ENCODE results near the gene TEX52.
A peak's percentile ranks its signal among the peaks of the same experiment; 100 is the strongest.
"Not testable (repeated sequence)": the region's sequence is repeated elsewhere in the genome, so short reads cannot be mapped to it uniquely, and the experiment has no call there.

The TEX52 gene

GRCh38 chr12:2864198-2864597 lies 7.4 kb upstream of the TEX52 start:
- DNase-seq (ENCODE audit: low spot score), result no peak

DNA sequence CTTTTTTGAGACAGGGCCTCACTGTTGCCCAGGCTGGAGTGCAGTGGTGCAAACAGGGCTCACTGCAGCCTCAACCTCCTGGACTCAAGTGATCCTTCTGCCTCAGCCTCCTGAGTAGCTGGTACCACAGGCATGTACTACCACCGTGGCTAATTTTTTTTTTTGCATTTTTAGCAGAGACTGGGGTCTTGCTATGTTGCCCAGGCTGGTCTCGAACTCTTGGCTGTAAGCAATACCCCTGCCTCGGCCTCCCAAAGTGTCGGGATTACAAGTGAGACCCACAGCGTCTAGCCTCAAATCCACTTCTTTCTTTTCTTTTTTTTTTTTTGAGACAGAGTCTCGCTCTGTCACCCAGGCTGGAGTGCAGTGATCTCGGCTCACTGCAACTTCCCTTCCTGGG lies 6.6 kb upstream of the TEX52 start:
- not testable (repeated sequence) for DNase-seq (ENCODE audit: low spot score)

DNA sequence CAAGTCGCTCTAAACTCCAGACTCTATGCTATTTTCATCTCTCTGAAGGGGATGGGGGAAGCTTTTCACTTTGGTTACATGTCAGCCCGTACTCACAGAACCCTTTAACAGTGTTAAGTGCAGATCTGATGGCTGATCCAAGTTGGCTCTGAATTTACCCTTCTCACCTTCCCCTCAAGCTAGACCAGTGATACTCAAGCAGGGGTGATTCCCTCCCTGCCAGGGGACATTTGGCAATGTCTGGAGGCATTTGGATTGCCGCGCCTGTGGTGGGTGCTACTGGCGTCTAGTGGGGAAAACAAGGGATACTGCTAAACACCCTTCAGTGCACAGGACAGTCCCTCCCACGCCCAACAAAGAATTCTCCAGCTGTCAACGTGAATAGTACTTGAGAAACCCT lies 6.0 kb upstream of the TEX52 start:
- DNase-seq (ENCODE audit: low spot score), result no peak

DNA sequence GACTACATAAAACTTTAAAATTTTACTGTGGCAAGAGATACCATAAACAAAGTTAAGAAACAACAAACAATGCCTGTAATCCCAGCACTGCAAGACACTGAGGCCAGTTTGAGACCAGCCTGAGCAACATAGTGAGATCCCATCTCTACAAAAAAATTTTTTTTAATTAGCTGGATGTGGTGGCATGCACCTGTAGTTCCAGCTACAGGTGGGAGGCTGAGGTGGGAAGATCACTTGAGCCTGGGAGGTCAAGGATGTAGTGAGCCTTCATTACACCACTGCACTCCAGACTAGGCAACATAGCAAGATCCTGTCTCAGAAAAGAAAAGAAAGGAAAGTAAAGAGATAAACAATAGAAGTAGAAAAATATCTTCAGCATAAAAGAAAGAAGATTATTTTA lies 3.3 kb upstream of the TEX52 start:
- no peak for DNase-seq (ENCODE audit: low spot score)

DNA sequence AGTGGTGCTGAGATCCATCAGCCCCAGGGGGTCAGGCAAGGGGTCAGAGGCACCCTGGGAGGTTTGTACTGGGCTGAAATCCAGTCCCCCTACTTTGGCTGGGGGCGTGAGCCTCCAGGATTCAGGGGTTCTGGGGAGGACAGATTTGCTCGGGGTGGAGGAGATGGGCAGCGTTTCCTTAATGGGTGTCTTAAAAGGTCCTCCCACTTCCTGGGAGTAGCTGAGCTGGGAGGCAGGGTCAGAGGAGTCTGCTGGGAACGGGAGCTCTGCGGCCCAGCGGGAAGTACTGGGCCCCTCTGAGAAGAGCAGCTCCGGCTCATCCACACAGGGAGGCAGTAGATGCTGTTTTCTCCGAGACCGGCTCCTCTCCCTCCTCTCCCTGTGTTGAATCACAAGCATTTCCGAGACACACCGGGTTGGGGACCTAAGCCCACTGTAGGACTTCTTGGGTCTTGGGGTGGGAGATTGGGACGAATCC lies 2.1 kb upstream of the TEX52 start:
- DNase-seq (ENCODE audit: low spot score), result no peak

DNA sequence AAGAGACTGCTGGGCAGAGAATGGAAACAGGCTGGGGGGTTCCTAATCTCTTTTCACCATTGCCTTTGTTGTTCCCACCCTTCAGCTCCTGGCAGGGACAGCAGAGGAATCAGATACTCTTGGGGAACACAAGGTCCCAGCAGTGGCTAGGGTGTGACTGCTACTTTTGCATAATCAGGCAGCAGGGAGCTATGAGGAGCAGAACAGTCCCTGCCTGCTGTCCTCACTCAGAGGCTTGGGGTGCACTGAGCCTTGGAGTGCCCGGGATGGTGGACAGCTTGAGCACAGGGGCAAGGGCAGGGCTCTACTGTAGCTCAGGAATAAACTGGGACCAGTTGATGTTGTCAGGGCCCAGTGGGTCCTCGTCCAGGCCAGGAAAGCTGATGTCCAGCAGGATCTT lies 1.5 kb upstream of the TEX52 start:
- DNase-seq (ENCODE audit: low spot score), result no peak

- DNase-seq (ENCODE audit: low spot score), result no peak
Observed at GRCh38 chr12:2857576-2857975, 737 bp upstream of the TEX52 start.

DNA sequence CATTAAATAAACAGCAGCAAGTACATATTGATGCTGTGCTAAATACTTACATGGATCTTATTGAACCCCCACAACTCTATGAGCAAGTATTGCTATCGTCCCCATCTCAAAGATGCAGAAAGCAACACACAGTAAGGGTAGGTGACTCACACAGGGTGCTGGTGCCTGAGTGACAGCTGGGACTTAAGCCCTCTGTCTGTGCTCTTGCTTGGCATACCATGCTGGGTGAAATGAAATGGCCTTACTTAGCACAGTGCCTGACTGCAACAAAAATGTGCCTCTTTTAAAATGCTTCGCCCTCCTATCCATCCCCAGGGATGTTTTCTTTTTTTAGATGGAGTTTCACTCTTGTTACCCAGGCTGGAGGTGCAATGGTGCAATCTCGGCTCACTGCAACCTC lies 788 bp downstream of the TEX52 start:
- no peak for DNase-seq (ENCODE audit: low spot score)

DNA sequence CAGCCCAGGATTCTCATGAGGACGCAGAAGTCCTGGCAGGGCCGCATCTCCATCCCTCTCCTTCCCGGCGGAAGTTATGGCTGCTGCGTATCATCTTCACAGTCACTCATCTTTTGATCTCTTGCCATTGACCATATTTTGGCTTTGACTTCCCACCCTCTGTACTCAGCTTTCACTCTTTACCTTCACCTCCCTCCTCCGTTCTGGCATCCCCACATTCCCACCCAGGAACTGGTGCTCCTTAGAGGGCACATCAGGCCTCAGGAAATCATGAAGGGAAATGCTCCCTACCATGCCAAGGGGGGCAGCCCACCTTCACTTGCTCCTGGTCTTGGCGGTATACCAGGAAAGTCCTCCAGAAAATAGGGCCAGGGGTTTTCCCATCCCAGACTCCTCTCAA lies 1.3 kb downstream of the TEX52 start:
- no peak for DNase-seq (ENCODE audit: low spot score)

- no peak for DNase-seq (ENCODE audit: low spot score)
Observed at GRCh38 chr12:2854669-2855453, 2.0 kb downstream of the TEX52 start.

GRCh38 chr12:2853626-2854025 lies 3.2 kb downstream of the TEX52 start:
- DNase-seq (ENCODE audit: low spot score), result peak; percentile 33

GRCh38 chr12:2851931-2852330 lies 4.9 kb downstream of the TEX52 start:
- no peak for DNase-seq (ENCODE audit: low spot score)

- DNase-seq (ENCODE audit: low spot score), result no peak
Observed at GRCh38 chr12:2845280-2845679, 11.6 kb downstream of the TEX52 start.

- no peak for DNase-seq (ENCODE audit: low spot score)
Observed at GRCh38 chr12:2844786-2845185, 12.1 kb downstream of the TEX52 start.

DNA sequence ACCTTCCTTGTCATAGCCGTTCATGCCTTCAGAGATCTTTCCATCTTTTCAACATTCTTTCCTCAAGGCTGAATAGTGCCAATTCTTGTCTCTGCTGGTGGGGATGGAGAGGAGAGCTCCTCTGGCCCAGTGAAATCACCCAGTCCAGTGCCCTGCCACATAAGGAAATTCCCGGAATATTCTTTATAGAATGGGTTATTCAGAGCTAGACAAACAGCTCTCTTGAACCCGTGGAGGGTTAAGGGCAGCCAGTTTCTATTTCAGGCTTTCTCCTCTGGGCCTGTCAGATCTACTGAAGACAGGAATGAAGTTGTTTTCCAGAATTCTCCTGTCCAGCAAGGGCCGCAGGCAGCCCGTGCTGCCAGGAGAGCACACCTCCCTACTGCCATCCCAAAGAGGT lies 13.9 kb downstream of the TEX52 start:
- no peak for DNase-seq (ENCODE audit: low spot score)

- DNase-seq (ENCODE audit: low spot score), result no peak
Observed at GRCh38 chr12:2841056-2841650, 15.7 kb downstream of the TEX52 start.

GRCh38 chr12:2836574-2836973 lies 20.3 kb downstream of the TEX52 start:
- DNase-seq (ENCODE audit: low spot score), result no peak

DNA sequence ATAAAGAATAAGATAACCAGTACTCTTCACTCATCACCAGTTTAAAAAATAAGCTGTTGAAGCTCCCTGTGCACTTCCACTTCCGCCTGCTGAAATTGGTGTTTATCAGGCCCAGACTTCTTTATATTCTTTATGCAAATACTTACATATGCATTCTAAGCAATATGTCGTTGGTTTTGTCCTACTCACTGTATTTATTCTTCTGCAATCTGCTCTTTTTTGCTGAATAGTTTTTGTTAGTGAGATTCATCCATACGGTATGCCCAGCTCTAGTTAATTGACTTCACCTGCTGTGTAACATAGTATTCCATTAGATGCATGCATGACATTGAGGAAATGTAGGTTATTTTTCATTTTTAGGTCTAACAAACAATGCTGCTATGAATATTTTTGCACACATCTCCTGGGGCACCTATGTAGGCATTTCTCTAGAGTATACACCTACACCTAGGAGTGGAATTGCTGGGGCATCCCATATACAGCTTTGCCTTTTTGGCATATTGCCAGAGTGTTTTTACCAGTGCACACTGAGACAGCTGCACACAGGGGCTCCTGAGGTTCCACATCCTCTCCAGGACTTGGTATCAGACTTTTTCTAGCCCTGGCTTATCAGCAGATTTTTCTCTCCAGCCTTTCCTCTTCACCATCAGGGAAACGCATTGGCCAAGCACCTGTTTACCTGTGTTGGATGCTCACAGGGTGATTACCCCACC lies 21.0 kb downstream of the TEX52 start:
- DNase-seq (ENCODE audit: low spot score), result no peak

GRCh38 chr12:2834581-2835491 lies 22.0 kb downstream of the TEX52 start, which contains the start of gene NRIP2:
Gene NRIP2, minus strand, starts transcription at chr12:2835035. Its CDS starts 52 bp downstream, at chr12:2834983.
- DNase-seq (ENCODE audit: low spot score), result no peak

GRCh38 chr12:2833810-2834209 lies 23.0 kb downstream of the TEX52 start:
- no peak for DNase-seq (ENCODE audit: low spot score)

DNA sequence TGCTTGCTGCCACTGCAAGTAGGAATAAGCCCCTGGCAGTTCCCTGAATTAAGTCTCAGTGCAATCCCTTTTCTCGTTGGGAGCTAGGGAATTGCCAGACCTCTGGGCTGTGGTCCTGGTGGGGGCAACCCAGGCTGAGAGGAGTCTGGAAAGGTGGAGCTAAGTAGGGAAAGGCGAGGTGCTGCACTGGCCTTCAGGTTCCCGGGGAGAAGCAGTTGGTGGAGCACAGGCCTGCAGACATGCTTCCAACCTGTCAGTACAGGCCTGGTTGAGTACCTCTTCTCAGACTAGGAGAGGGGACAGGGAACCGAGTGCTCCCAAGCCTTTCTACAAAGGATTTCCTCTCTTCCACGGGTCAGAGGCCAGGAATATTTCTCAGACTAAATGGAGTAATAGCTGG lies 23.5 kb downstream of the TEX52 start:
- no peak for DNase-seq (ENCODE audit: low spot score)

- no peak for DNase-seq (ENCODE audit: low spot score)
Observed at GRCh38 chr12:2832550-2833127, 24.2 kb downstream of the TEX52 start.
